SK-N-SH (cell line): ENCODE data around the gene NSMCE3. TPM values are rescaled to one million over a fixed set of nuclear protein-coding genes. Genes with fewer than 3 reads are reported as not detected.

Experiments used
- CTCF ChIA-PET: fragments of 300-600, 350-600 bp; formaldehyde crosslinking; extraction: SDS; loops from one replicate; lab custom pipeline; 2021; lab: Yijun Ruan, JAX
- POLR2A ChIA-PET: fragments of 350-600 bp; sonication (Branson Sonifier 250); formaldehyde crosslinking; extraction: SDS; loops from one replicate; lab custom pipeline; 2020; ENCODE audit warnings: antibody characterized with exemption, inconsistent platforms; lab: Yijun Ruan, JAX
- DNase-seq: peaks from one replicate; pipeline ENCODE4 v3.0.0; 2012
- H2AFZ ChIP-seq: fragments of 200-600 bp; sonication (generic); 2 replicates; pipeline ENCODE4 v1.8.1; 2016; ENCODE audit warnings: antibody characterized with exemption, mild to moderate bottlenecking, low read depth
- H3F3A ChIP-seq: fragments of 200-600 bp; sonication (generic); replicated peaks from 2 replicates; pipeline ENCODE3; 2016; ENCODE audit warnings: antibody characterized with exemption, mild to moderate bottlenecking; ENCODE audit not compliant: insufficient read depth
- H3K27ac ChIP-seq, 2 experiments: fragments of 200-500 bp in 1 of 2; fragments of 200-600 bp in 1 of 2; sonication (Bioruptor generic) in 1 of 2; sonication (generic), shearing (Covaris generic) in 1 of 2; 2 replicates each; pipeline versions ENCODE4 v1.5.1 to v1.6.1; 2014 to 2016; ENCODE audit warnings: low read depth in 2 of 2, inconsistent platforms in 1 of 2, low read length in 1 of 2, mild to moderate bottlenecking in 1 of 2, mixed read lengths in 1 of 2
- H3K27me3 ChIP-seq: fragments of 200-600 bp; sonication (generic), shearing (Covaris generic); 2 replicates; pipeline ENCODE4 v1.6.1; 2016; ENCODE audit warnings: mixed run types; ENCODE audit not compliant: insufficient read depth
- H3K36me3 ChIP-seq, 2 experiments: fragments of 200-500 bp in 1 of 2; fragments of 200-600 bp in 1 of 2; sonication (Bioruptor generic) in 1 of 2; sonication (generic) in 1 of 2; replicated peaks in 1 of 2; 2 replicates each; pipeline versions ENCODE3 to v1.5.1; 2014 to 2016; ENCODE audit warnings: low read length in 1 of 2, mild to moderate bottlenecking in 1 of 2; ENCODE audit not compliant: insufficient read depth in 2 of 2, control insufficient read depth in 1 of 2
- H3K4me1 ChIP-seq, 2 experiments: fragments of 200-500 bp in 1 of 2; fragments of 200-600 bp in 1 of 2; sonication (Bioruptor generic) in 1 of 2; sonication (generic), shearing (Covaris generic) in 1 of 2; 2 replicates each; pipeline versions ENCODE4 v1.5.1 to v1.6.1; 2014 to 2016; ENCODE audit warnings: low read depth in 1 of 2, low read length in 1 of 2, mixed run types in 1 of 2; ENCODE audit not compliant: insufficient read depth in 2 of 2, control insufficient read depth in 1 of 2
- H3K4me2 ChIP-seq: fragments of 200-600 bp; sonication (generic), shearing (Covaris generic); 2 replicates; pipeline ENCODE4 v1.6.1; 2017; ENCODE audit warnings: mixed run types
- H3K4me3 ChIP-seq, 2 experiments: fragments of 200-500 bp in 1 of 2; fragments of 200-600 bp in 1 of 2; sonication (Bioruptor generic) in 1 of 2; sonication (generic), shearing (Covaris generic) in 1 of 2; 2 replicates each; pipeline versions ENCODE4 v1.5.1 to v1.8.1; 2014 to 2016; ENCODE audit warnings: low read depth in 2 of 2, inconsistent platforms in 1 of 2, low read length in 1 of 2, mild to moderate bottlenecking in 1 of 2, mixed read lengths in 1 of 2, moderate library complexity in 1 of 2
- H3K79me2 ChIP-seq: fragments of 200-600 bp; sonication (generic); 2 replicates; pipeline ENCODE4 v1.8.1; 2017; ENCODE audit warnings: mild to moderate bottlenecking; ENCODE audit not compliant: insufficient read depth
- H3K9ac ChIP-seq: fragments of 200-600 bp; sonication (generic); 2 replicates; pipeline ENCODE4 v1.6.1; 2017; ENCODE audit warnings: mixed run types
- H3K9me2 ChIP-seq: fragments of 200-600 bp; sonication (generic); 2 replicates; pipeline ENCODE4 v1.6.1; 2017; ENCODE audit warnings: mixed run types
- H3K9me3 ChIP-seq: fragments of 200-600 bp; sonication (generic); 2 replicates; pipeline ENCODE4 v1.6.1; 2017; ENCODE audit warnings: mixed run types, mild to moderate bottlenecking, moderate library complexity
- H4K20me1 ChIP-seq: fragments of 200-600 bp; sonication (generic); 2 replicates; pipeline ENCODE4 v1.6.1; 2017; ENCODE audit warnings: mild to moderate bottlenecking, mixed run types; ENCODE audit not compliant: insufficient read depth
- GABPA ChIP-seq: IDR thresholded peaks from 2 replicates; pipeline ENCODE4 v1.4.0; 2012; ENCODE audit warnings: low read depth, mild to moderate bottlenecking
- JUND ChIP-seq: IDR thresholded peaks from 2 replicates; pipeline ENCODE4 v1.4.0; 2012
- NFIC ChIP-seq: IDR thresholded peaks from 2 replicates; pipeline ENCODE4 v1.4.0; 2012; ENCODE audit warnings: borderline replicate concordance
- RXRA ChIP-seq: IDR thresholded peaks from 2 replicates; pipeline ENCODE4 v1.4.0; 2012; ENCODE audit warnings: low read depth, mild to moderate bottlenecking, borderline replicate concordance
- WGBS: methylation state at CpG from one replicate; pipeline ENCODE4 v1.1.6; 2017; ENCODE audit warnings: low lambda C conversion rate; 5-methylcytosine and 5-hydroxymethylcytosine counted together
- polyA plus RNA-seq, 3 experiments: library from polyadenylated mRNA; depleted of rRNA; stranded (reverse); fragments of >200 nt; gene quantifications; 2 replicates each; pipeline ENCODE4 v1.2.3, GENCODE V29; 2012
- small RNA-seq, 7 experiments: library from RNA; depleted of rRNA; stranded (forward); fragments of <200 nt; gene quantifications; one replicate each; pipeline ENCODE3, GENCODE V24; 2012
- TF ChIP-seq, protein P1 (sequence below): IDR thresholded peaks from 2 replicates; pipeline ENCODE4; 2012
- TF ChIP-seq, protein P2 (sequence below): IDR thresholded peaks from 2 replicates; pipeline ENCODE4 v1.4.0; 2012; ENCODE audit warnings: low read depth
- TF ChIP-seq, protein P3 (sequence below): fragments of 150-350 bp; IDR thresholded peaks from 2 replicates; pipeline ENCODE4 v1.6.1; 2016; ENCODE audit warnings: mild to moderate bottlenecking, low read depth, low read length
- TF ChIP-seq, protein P4 (sequence below): fragments of 200-600 bp; sonication (generic); IDR thresholded peaks from 2 replicates; pipeline ENCODE4 v1.6.1; 2017; ENCODE audit warnings: antibody characterized with exemption, mild to moderate bottlenecking, moderate library complexity

NSMCE3 gene
- polyA plus RNA-seq, 1 of the 3 experiments (the other 2 are of a cell fraction) = 5.5 TPM

DNA sequence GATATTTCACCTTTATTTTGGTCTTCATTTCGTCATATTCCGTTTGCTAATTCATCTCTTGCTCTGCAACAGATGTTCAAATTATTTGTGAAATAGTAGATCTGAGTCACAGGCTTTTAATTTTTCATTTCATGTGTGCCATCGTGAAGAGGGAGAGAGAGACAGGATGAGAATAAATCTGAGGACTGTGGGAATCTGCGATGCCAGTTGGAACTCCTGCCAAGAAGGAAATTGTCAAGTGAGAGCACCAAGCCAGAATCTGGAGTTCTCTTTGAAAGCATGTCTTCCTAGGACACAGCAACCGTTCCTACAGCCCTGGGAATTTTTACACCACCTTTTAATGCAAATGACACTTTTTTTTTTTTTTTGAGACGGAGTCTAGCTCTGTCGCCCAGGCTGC, 48.8 kb downstream of the NSMCE3 start:
- no peak for DNase-seq
- POLR2A ChIA-PET = no interaction called here
- no peaks in the 10 kb centered on the region; a peak in 1 of 4 replicates for H3K4me1 ChIP-seq
- H3K79me2 ChIP-seq = no peaks in the 10 kb centered on the region
- H3F3A ChIP-seq = no peaks in the 10 kb centered on the region
- no peaks in the 10 kb centered on the region for H3K9me2 ChIP-seq
- H3K27ac ChIP-seq = no peak overlapping the region
- TF ChIP-seq JUND (no peak), GABPA (no peak), RXRA (no peak), NFIC (no peak)
- TF ChIP-seq, protein P1, sequence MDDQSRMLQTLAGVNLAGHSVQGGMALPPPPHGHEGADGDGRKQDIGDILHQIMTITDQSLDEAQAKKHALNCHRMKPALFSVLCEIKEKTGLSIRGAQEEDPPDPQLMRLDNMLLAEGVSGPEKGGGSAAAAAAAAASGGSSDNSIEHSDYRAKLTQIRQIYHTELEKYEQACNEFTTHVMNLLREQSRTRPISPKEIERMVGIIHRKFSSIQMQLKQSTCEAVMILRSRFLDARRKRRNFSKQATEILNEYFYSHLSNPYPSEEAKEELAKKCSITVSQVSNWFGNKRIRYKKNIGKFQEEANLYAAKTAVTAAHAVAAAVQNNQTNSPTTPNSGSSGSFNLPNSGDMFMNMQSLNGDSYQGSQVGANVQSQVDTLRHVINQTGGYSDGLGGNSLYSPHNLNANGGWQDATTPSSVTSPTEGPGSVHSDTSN = no peak
- TF ChIP-seq, protein P2, sequence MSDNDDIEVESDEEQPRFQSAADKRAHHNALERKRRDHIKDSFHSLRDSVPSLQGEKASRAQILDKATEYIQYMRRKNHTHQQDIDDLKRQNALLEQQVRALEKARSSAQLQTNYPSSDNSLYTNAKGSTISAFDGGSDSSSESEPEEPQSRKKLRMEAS = no peak
- no peaks in the 10 kb centered on the region for H3K36me3 ChIP-seq
- H3K9me3 ChIP-seq = no peaks in the 10 kb centered on the region
- CTCF ChIA-PET = no interaction called here
- H2AFZ ChIP-seq = no peak overlapping the region
- WGBS = 40% methylated on average over 7 of the region's 7 CpGs
- H3K4me3 ChIP-seq = no peak overlapping the region
- no peaks in the 10 kb centered on the region for H4K20me1 ChIP-seq
- no peak overlapping the region for H3K4me2 ChIP-seq
- H3K9ac ChIP-seq = no peak overlapping the region
- H3K27me3 ChIP-seq = no peaks in the 10 kb centered on the region

DNA sequence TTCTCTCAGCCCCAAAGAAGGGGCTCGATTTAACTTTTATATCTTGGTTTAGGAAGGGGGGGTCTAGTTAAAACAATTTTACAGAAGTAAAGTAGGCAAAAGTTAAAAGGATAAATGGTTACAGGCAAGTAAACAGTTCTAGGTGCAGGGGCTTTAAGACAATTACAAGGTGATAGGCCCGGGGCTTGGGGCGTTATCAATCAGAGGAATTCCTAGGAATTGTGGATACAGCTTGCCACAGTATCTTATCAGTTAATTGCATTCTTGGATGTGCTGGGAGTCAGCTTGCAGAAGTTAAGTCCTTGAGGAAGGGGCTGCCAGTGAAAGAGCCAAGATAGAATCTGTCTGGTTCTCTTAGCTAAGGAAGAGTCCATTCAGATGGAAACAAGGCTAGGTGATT, 52.7 kb downstream of the NSMCE3 start:
- 10% methylated on average over 3 of the region's 3 CpGs for WGBS
- ChIA-PET CTCF (no interaction called here), POLR2A (no interaction called here)
- H3K9ac ChIP-seq = no peak overlapping the region
- H3K4me2 ChIP-seq = no peak overlapping the region
- no peaks in the 10 kb centered on the region for H3K79me2 ChIP-seq
- no peaks in the 10 kb centered on the region for H3K36me3 ChIP-seq
- no peaks in the 10 kb centered on the region for H4K20me1 ChIP-seq
- H3F3A ChIP-seq = no peaks in the 10 kb centered on the region
- H3K4me1 ChIP-seq = no peaks in the 10 kb centered on the region
- H3K4me3 ChIP-seq = no peak overlapping the region
- H3K27me3 ChIP-seq = no peaks in the 10 kb centered on the region
- no peak overlapping the region for H2AFZ ChIP-seq
- H3K9me3 ChIP-seq = no peaks in the 10 kb centered on the region
- TF ChIP-seq NFIC = no peak
- TF ChIP-seq, protein P3, sequence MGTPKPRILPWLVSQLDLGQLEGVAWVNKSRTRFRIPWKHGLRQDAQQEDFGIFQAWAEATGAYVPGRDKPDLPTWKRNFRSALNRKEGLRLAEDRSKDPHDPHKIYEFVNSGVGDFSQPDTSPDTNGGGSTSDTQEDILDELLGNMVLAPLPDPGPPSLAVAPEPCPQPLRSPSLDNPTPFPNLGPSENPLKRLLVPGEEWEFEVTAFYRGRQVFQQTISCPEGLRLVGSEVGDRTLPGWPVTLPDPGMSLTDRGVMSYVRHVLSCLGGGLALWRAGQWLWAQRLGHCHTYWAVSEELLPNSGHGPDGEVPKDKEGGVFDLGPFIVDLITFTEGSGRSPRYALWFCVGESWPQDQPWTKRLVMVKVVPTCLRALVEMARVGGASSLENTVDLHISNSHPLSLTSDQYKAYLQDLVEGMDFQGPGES = no peak
- TF ChIP-seq, protein P4, sequence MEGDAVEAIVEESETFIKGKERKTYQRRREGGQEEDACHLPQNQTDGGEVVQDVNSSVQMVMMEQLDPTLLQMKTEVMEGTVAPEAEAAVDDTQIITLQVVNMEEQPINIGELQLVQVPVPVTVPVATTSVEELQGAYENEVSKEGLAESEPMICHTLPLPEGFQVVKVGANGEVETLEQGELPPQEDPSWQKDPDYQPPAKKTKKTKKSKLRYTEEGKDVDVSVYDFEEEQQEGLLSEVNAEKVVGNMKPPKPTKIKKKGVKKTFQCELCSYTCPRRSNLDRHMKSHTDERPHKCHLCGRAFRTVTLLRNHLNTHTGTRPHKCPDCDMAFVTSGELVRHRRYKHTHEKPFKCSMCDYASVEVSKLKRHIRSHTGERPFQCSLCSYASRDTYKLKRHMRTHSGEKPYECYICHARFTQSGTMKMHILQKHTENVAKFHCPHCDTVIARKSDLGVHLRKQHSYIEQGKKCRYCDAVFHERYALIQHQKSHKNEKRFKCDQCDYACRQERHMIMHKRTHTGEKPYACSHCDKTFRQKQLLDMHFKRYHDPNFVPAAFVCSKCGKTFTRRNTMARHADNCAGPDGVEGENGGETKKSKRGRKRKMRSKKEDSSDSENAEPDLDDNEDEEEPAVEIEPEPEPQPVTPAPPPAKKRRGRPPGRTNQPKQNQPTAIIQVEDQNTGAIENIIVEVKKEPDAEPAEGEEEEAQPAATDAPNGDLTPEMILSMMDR = no peak
- TF ChIP-seq, all 33 proteins: peak for 0
- Histone ChIP-seq H3K9me2 (no peaks in the 10 kb centered on the region), H3K27ac (no peak overlapping the region)
- DNase-seq = no peak

Small RNA genes lying within 50 kb of the gene (small RNA-seq; reads per million reads assigned to genes)
- gene RF00201 = 0 reads per million in 7 experiments
